Measurements from ENCODE around the gene JAML.

DNA sequence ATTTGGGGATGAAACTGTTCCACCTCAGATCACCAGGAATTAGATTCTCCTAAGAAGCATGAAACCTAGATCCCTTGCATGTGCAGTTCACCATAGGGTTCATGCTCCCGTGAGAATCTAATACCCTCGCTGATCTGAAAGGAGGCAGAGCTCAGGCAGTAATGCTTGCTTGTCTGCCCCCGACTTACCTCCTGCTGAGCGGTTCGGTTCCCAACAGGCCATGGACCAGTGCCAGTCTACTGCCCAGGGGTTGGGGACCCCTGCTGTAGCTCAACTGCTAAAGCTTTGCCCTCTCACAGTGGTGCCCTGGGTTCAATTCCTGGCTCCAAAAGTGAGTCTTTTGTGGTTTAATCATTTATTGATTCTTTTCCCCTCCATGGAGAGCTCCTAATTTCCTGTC is 3.4 kb downstream of the JAML start:
- no peak for TF ChIP-seq YY1 (IDR thresholded peaks at IDR 0.05; ENCODE audit: insufficient read depth, insufficient read length)
- no peak for TF ChIP-seq ZNF274 (IDR thresholded peaks at IDR 0.05; ENCODE audit: low read depth, low read length)
- no peak for TF ChIP-seq SUZ12 (IDR thresholded peaks at IDR 0.05; ENCODE audit: extremely low read depth, insufficient read depth, insufficient read length)
